Measurements from ENCODE around the gene CNTN4.

The CNTN4 gene

DNA sequence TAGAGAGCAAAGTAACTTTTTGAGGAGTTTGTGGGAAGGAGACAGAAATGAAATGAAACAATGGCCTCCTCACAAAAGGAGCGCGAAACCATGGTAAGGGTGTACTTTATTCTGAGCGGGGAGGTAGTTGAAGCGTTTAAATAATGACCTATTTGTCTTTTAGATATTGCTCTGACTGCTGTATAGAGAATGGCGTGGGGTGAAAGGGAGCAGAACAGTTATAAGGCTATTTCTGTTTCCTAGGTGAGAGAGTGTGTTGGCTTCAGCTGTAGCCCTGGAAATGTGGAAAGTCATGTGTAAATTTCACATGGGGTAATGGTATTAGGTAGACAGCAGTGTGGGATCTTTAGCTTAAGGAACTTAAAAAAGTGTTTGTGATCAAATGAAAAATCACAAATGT is 54.9 kb downstream of the CNTN4 start:
- DNase-seq: no peak

GRCh38 chr3:2154621-2155020 is 56.0 kb downstream of the CNTN4 start:
- no peak for DNase-seq

DNA sequence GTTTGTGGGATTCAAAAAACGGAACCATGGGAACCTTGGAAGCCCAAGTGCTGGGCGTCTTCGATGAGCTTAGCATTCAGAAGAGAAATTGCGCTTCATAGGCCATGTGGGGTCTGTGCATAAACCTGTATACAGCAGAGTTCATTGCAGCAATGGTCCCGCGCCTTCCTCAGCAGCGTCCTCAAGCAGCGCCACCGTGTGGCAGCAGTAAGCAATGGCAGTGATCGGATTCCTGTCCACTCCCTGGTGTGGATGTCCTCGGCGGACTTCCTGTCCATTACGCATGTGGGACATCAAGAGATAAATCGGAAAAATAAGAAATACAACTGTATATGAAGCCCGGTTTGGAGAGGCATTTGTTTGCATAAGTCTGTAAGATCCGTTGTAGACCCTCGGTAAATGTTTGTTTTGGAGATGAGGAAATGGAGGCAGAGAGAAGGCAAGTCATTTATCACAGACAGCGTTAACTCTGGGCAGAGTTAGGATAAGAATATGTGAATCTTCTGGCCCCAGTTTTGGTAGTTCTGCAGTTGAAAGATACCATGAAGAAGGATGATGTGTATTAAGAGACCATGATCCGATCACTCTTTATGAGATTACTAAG is 57.7 kb downstream of the CNTN4 start:
- DNase-seq: no peak

DNA sequence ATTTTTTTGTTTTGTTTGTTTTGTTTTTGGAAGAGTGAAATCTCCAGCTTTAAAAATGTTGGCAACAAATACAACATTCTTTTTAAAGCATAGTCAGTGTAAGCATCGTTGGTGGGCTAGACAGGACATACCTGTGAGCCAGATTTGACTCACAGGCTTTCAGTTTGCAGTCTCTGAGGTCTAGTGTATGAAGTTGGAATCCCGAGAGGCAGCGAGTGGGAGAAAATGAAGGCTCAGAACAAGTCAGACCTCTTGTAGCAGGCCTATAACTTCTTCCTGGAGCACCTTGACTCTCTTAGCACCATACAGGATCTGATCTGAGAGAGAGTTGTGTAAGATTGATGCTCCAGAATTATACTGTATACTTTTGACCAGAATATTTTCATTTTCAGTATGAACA is 60.2 kb downstream of the CNTN4 start:
- DNase-seq: no peak

DNA sequence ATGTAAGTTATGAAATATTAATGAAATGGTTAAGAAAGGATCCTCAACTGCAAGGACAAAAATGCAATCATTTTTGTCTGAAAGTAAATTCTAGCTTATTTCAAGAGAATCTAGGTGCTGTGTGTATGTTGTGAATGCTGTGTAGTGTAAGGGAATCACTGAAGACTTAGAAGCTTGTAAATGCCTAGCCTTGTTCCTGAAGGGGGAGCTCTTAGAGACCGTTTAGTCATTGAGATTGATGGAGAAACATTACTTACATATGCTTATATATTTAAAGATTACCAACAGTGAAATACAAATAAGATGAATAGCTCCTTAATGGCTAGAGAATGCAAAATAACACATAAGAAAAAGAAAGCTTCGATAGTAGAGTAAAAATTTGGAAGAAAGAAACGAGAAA is 67.9 kb downstream of the CNTN4 start:
- DNase-seq: no peak

GRCh38 chr3:2172561-2173171 is 74.0 kb downstream of the CNTN4 start:
- DNase-seq: no peak

DNA sequence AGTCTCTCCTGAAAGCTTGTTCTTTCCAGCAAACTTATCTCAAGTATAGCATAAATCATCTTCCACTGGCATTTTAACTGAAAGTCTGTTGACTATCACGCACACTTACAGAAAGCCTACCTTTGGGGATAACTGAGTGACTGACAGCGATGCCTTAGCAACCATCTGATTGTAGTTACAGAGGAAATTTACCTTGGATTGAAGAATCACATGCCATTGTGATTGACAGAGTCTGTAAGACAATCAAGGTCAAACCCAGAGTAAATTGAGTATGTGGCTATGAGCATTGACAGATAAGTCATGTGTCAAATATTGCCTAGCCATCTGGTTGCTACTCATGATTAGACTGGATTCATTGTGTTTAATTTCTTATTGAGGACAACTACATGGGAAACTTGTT is 82.0 kb downstream of the CNTN4 start:
- no peak for DNase-seq

GRCh38 chr3:2198776-2199279 is 100.2 kb downstream of the CNTN4 start:
- DNase-seq: no peak

DNA sequence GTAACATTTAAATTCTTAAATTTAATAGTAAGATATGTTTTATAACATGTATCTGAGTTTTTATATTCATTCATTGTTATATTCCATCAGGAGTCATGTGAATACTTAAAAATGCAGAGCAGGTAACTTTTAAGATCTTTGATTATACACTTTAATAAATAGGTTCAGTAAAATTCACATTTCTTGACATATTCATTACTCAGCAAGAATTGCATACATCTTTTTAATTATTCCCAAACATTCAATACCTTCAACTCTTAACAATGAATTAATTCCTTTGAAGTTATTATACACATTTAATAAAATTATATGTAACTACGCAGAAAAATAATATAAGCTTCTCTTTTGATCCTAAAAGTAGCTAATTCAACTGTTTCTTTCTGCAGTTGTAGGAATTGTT is 105.4 kb downstream of the CNTN4 start:
- DNase-seq: no peak

- DNase-seq: no peak
These were observed 107.0 kb downstream of the CNTN4 start for GRCh38 chr3:2205692-2206091.

GRCh38 chr3:2206536-2206935 is 107.9 kb downstream of the CNTN4 start:
- no peak for DNase-seq

GRCh38 chr3:2211568-2211967 is 112.9 kb downstream of the CNTN4 start:
- DNase-seq: no peak

DNA sequence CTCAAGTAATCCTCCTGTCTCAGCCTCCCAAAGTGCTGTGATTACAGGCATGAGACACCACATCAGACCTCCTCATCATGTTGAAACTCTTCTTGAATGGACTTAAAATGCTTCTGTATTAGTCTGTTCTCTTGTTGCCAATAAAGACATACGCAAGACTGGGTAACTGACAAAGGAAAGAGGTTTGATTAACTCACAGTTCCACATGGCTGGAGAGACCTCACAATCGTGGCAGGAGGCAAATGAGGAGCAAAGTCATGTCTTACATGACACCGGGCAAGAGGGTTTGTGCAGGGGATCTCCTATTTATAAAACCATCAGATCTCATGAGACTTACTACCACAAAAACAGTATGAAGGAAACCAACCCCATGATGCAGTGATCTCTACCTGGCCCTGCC is 113.5 kb downstream of the CNTN4 start:
- DNase-seq: no peak

DNA sequence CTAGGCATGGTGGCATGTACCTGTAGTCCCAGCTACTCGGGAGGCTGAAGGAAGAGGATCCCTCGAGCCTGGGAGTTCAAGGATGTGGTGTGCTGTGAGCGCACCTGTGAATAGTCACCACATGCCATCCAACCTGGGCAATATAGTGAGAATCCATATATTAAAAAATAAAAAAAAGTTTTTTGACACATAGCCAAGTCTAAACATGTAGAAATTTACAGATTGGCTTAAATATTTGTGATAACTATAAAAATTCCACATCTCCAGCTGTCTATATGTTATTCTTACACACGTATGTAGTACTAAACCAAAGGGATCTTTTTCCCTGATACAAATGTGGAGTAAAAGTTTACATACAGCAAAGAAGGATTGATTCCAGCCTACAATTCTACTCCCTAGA is 119.7 kb downstream of the CNTN4 start:
- no peak for DNase-seq

- DNase-seq: no peak
These were observed 120.2 kb downstream of the CNTN4 start for GRCh38 chr3:2218816-2219215.

- no peak for DNase-seq
These were observed 137.5 kb downstream of the CNTN4 start for GRCh38 chr3:2236203-2236602.

GRCh38 chr3:2244137-2244536 is 145.5 kb downstream of the CNTN4 start:
- DNase-seq: no peak

GRCh38 chr3:2246873-2247648 is 148.4 kb downstream of the CNTN4 start:
- DNase-seq: no peak

DNA sequence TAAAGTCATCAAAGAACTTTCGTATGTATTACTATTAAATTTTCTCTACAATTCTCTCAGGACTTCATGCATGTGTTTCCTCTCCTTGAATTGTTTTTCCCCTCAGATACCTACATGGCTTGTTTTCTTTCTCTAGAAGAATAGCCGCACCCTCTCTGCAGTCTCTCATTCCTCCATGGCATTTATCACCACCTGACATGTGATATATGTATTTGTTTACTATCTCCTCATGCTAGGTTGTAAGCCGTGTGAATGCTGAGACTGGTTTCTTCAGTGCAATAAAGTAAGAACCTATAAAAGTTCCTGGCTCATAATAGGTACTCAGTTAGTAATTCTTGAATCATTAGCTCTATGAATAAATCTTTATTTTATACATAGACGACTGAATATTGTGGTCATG is 149.2 kb downstream of the CNTN4 start:
- DNase-seq: no peak

DNA sequence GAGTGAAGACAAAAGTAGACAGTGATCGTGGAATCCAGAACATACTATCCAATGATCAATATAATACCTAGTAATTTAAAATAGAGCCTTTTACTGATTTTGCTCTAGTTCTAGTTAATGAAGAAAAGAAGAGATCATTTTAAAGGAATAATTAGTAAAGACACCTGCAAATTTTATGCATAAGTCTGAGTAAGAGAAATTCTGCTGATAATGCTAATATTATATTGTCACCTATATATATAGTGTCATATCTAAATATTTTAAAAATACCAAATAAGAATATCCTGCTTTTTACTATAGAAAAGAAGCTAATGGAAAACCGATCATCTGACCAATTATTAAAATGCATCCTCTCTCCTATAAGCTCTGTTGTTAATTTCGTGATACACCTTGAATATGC is 152.1 kb downstream of the CNTN4 start:
- no peak for DNase-seq

DNA sequence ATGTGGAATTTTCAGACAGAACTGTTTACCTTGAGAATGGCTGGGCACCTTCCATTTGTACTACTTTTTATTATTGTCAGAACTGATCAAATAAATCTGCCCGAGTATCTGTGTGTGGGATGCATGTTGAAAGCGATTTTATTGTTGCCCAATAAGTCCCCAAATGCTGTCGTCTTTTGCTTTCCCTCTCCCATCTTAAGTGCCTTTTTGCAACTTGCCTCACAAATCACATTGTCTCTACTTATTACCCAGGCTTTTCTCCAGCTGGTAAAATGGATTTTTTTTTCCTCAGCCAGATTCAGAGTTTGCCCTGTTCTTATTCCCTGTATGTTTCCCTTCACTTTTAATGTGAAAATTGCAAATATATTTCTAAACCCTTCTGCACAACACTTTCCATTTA is 163.1 kb downstream of the CNTN4 start:
- no peak for DNase-seq

DNA sequence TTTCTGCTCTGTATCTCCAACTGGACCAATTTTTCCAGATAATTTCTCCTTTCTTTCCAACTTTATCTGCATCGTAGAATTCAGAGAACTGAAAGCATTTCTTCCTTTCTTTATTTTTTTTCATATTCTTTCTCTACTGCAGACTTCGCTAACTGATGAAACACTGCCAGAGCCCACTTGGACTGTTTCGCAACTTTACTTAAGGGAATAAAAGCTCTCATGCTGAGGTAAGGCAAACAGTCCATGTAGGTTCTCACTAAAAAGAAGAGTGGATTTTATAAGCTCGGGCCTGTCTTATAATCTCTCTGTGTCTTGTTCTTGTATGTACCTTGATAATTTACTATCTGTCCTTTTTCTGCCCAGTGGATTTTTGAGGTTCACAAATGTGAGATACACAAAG is 163.5 kb downstream of the CNTN4 start:
- DNase-seq: no peak

DNA sequence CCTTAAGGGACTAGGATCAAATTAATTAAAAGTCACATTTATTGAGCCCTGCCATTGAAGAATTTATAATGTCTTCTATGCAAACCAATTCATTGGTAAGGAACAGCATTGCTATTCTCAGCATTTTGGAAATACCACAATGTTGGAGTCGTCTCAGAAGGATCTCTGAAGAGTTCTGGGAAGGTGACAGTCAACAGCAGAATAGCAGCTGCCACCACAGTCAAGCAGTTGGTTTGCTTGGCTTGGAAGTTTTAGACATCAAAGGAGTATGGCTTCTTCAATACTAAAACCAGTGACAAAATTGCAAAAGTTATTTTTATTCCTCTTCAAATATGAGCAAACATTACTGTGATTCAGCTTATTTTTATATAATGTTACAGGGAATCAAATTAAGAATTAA is 167.9 kb downstream of the CNTN4 start:
- DNase-seq: no peak

DNA sequence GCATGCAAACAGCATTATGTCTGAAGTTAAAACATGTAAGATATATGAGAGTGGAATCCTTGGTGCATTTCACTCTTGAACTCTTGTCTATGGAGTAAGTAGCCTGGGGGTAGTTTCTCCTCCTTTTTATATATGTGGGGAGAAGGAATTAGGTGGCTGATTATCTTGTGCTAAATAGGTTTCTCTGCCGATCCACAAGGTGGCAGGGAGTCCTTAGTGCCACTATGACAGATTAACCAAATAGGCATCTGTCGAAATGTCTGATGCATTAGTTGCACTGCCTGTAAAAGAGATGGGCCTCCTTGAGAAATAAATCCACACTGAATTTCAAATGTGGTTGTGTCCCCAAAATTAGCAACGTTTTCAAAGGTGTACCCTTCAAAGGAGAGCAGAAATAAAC is 170.1 kb downstream of the CNTN4 start:
- no peak for DNase-seq

All from activated CD4-positive, CD25-positive, alpha-beta regulatory T cell (primary cell).